B cell (primary cell): ENCODE data around the gene AMMECR1. TPM values are rescaled to one million over a fixed set of nuclear protein-coding genes. Genes with fewer than 3 reads are reported as not detected.

Experiments
- ATAC-seq: fragments of 200-7000 bp; cut with Tn5 transposase; one replicate; pipeline ENCODE4 v1.10.0; 2021; ENCODE audit warnings: low read depth, mild to moderate bottlenecking, moderate number of reproducible peaks, moderate library complexity
- CTCF ChIA-PET: fragments of 350-600 bp; sonication (Branson Sonifier 250); formaldehyde crosslinking; loops from one replicate; lab custom pipeline; 2021; ENCODE audit warnings: antibody characterized with exemption, inconsistent platforms; lab: Charles Lee
- POLR2A ChIA-PET: fragments of 350-600 bp; sonication (Branson Sonifier 250); formaldehyde crosslinking; loops from one replicate; lab custom pipeline; 2021; ENCODE audit warnings: antibody characterized with exemption; lab: Charles Lee
- DNase-seq: peaks from one replicate; pipeline ENCODE4 v3.0.0; 2013
- H2AFZ ChIP-seq: 2 replicates; pipeline ENCODE4 v1.6.1; 2012; ENCODE audit warnings: mild to moderate bottlenecking, low read depth, low read length; ENCODE audit not compliant: insufficient read depth, poor library complexity, severe bottlenecking
- H3K27ac ChIP-seq, 2 donors: 1 replicate in 1 of 2; 2 replicates in 1 of 2; pipeline ENCODE4 v1.5.1; 2012 to 2013; ENCODE audit warnings: low read length in 2 of 2, mild to moderate bottlenecking in 2 of 2, moderate library complexity in 1 of 2
- H3K27me3 ChIP-seq, 4 experiments: fragments of 200-600 bp in 1 of 4; sonication (generic) in 1 of 4; replicated peaks in 1 of 4; 1 replicate in 2 of 4; 2 replicates in 2 of 4; pipeline versions ENCODE4 v1.6.1 to v1.7.0; 2013 to 2016; ENCODE audit warnings: low read length in 3 of 4, mild to moderate bottlenecking in 2 of 4, mixed read lengths in 1 of 4, moderate library complexity in 1 of 4; ENCODE audit not compliant: insufficient read depth in 4 of 4, control insufficient read depth in 3 of 4; ENCODE audit errors: control extremely low read depth in 1 of 4
- H3K36me3 ChIP-seq, 2 experiments: replicated peaks in 1 of 2; 1 replicate in 1 of 2; 2 replicates in 1 of 2; pipeline versions ENCODE4 v1.6.1 to v1.7.1; 2013; ENCODE audit warnings: low read length in 1 of 2; ENCODE audit not compliant: insufficient read depth in 2 of 2, control insufficient read depth in 1 of 2; ENCODE audit errors: control extremely low read depth in 1 of 2, extremely low read depth in 1 of 2
- H3K4me1 ChIP-seq, 2 donors: fragments of 200-600 bp in 1 of 2; sonication (generic) in 1 of 2; 1 replicate in 1 of 2; 2 replicates in 1 of 2; pipeline versions ENCODE4 v1.5.1 to v1.6.1; 2013 to 2017; ENCODE audit warnings: low read length in 2 of 2; ENCODE audit not compliant: control insufficient read depth in 2 of 2, insufficient read depth in 2 of 2
- H3K4me2 ChIP-seq: replicated peaks from 2 replicates; pipeline ENCODE3; 2012; ENCODE audit warnings: mild to moderate bottlenecking, low read depth, low read length; ENCODE audit not compliant: poor library complexity, severe bottlenecking
- H3K4me3 ChIP-seq, 5 experiments: fragments of 200-600 bp in 1 of 5; sonication (generic) in 1 of 5; 1 replicate in 3 of 5; 2 replicates in 2 of 5; pipeline versions ENCODE4 v1.5.1 to v1.7.0; 2011 to 2016; ENCODE audit warnings: low read length in 4 of 5, mild to moderate bottlenecking in 4 of 5, low read depth in 2 of 5, control low read depth in 1 of 5, moderate library complexity in 1 of 5; ENCODE audit not compliant: insufficient read depth in 1 of 5; ENCODE audit errors: control extremely low read depth in 1 of 5, extremely low read depth in 1 of 5
- H3K79me2 ChIP-seq: fragments of 200-600 bp; sonication (generic); one replicate; pipeline ENCODE4 v1.6.0; 2016; ENCODE audit warnings: low read length; ENCODE audit not compliant: control insufficient read depth, insufficient read depth
- H3K9ac ChIP-seq: fragments of 200-600 bp; sonication (generic); 2 replicates; pipeline ENCODE4 v1.6.1; 2017; ENCODE audit warnings: mild to moderate bottlenecking, low read length, moderate library complexity
- H3K9me3 ChIP-seq, 3 donors: one replicate each; pipeline versions ENCODE4 v1.6.1 to v1.7.1; 2013; ENCODE audit warnings: low read length in 2 of 3; ENCODE audit not compliant: control insufficient read depth in 2 of 3, insufficient read depth in 1 of 3; ENCODE audit errors: control extremely low read depth in 1 of 3
- H4K20me1 ChIP-seq: 2 replicates; pipeline ENCODE4 v1.6.0; 2012; ENCODE audit warnings: mild to moderate bottlenecking, low read length; ENCODE audit not compliant: insufficient read depth, control insufficient read depth, poor library complexity, severe bottlenecking
- H3K27ac Mint-ChIP-seq: one replicate; pipeline ENCODE4 v1.8.0; 2021; ENCODE audit warnings: mixed read lengths
- H3K27me3 Mint-ChIP-seq: one replicate; pipeline ENCODE4 v1.8.0; 2021; ENCODE audit warnings: mixed read lengths
- H3K4me1 Mint-ChIP-seq: one replicate; pipeline ENCODE4 v1.8.0; 2021; ENCODE audit warnings: mixed read lengths
- H3K4me3 Mint-ChIP-seq: one replicate; pipeline ENCODE4 v1.8.0; 2021; ENCODE audit warnings: mixed read lengths
- H3K9me3 Mint-ChIP-seq: one replicate; pipeline ENCODE4 v1.8.0; 2022; ENCODE audit warnings: mixed read lengths; ENCODE audit not compliant: insufficient read depth
- CTCF ChIP-seq: fragments of 200-600 bp; IDR thresholded peaks from one replicate; pipeline ENCODE4 v1.8.0; 2022; ENCODE audit warnings: antibody characterized with exemption, mild to moderate bottlenecking
- EZH2 ChIP-seq: IDR thresholded peaks from 2 replicates; pipeline ENCODE4 v1.6.1; 2012; ENCODE audit warnings: borderline replicate concordance, low read depth, mild to moderate bottlenecking, moderate library complexity, low read length; ENCODE audit not compliant: insufficient read depth, poor library complexity, severe bottlenecking
- WGBS: methylation state at CpG from one replicate; pipeline ENCODE4 v1.1.5; 2013; ENCODE audit warnings: missing lambda C conversion rate; ENCODE audit not compliant: insufficient coverage; 5-methylcytosine and 5-hydroxymethylcytosine counted together
- intact Hi-C: fragments of 100-400 bp; cut with micrococcal nuclease; formaldehyde crosslinking; loops from one replicate; pipeline ENCODE4 v1.10.0; 2022
- polyA plus RNA-seq: library from polyadenylated mRNA; depleted of rRNA; stranded (reverse); fragments of >200 nt; gene quantifications from 2 replicates; pipeline ENCODE4 v1.2.3, GENCODE V29; 2012
- total RNA-seq, 2 donors: library from RNA; stranded (reverse); fragments of 120-200 nt in 1 of 2; gene quantifications; 1 replicate in 1 of 2; 2 replicates in 1 of 2; pipeline versions ENCODE4 v1.2.3 to v1.2.4, GENCODE V29; 2013 to 2022

The AMMECR1 gene
- total and polyA plus RNA-seq, 2 donors (not counting 1 experiment from before 2014, with no cell fraction given): 5.7 to 12.7 TPM

GRCh38 chrX:110267874-110268273 is 50.0 kb downstream of the AMMECR1 start:
- Mint-ChIP-seq H3K4me3 (no peak overlapping the region), H3K27ac (no peak overlapping the region), H3K27me3 (no peaks in the 10 kb centered on the region), H3K9me3 (no peaks in the 10 kb centered on the region), H3K4me1 (peaks cover 29% of the 10 kb centered on the region)
- no peak for ATAC-seq
- intact Hi-C loops: no loop called here
- H3K36me3 ChIP-seq: no peaks in the 10 kb centered on the region
- CTCF ChIA-PET: no interaction called here
- no CpG with 5 or more reads among the region's 2 CpGs for WGBS
- DNase-seq: no peak
- H3K27ac ChIP-seq: no peak overlapping the region
- no peaks in the 10 kb centered on the region for H3K79me2 ChIP-seq
- TF ChIP-seq EZH2 (no peak), CTCF (no peak)
- POLR2A ChIA-PET: no interaction called here
- H3K4me1 ChIP-seq: peaks cover 0 to 3% of the 10 kb centered on the region in 2 donors
- no peak overlapping the region for H3K9ac ChIP-seq
- no peak overlapping the region for H3K4me2 ChIP-seq
- H4K20me1 ChIP-seq: no peaks in the 10 kb centered on the region
- no peak overlapping the region for H3K4me3 ChIP-seq
- H2AFZ ChIP-seq: no peak overlapping the region
- no peaks in the 10 kb centered on the region for H3K9me3 ChIP-seq
- H3K27me3 ChIP-seq: no peaks in the 10 kb centered on the region

GRCh38 chrX:110265661-110266060 is 52.2 kb downstream of the AMMECR1 start:
- H3K27ac ChIP-seq: no peak overlapping the region
- H3K4me3 Mint-ChIP-seq: no peak overlapping the region
- H3K9ac ChIP-seq: no peak overlapping the region
- no peaks in the 10 kb centered on the region for H3K79me2 ChIP-seq
- no peaks in the 10 kb centered on the region for H3K27me3 Mint-ChIP-seq
- peaks cover 0 to 3% of the 10 kb centered on the region in 2 donors for H3K4me1 ChIP-seq
- POLR2A ChIA-PET: no interaction called here
- DNase-seq (no peak), ATAC-seq (no peak)
- no peaks in the 10 kb centered on the region for H4K20me1 ChIP-seq
- H2AFZ ChIP-seq: no peak overlapping the region
- no peaks in the 10 kb centered on the region for H3K36me3 ChIP-seq
- no peaks in the 10 kb centered on the region for H3K27me3 ChIP-seq
- no peaks in the 10 kb centered on the region for H3K9me3 ChIP-seq
- H3K4me2 ChIP-seq: no peak overlapping the region
- intact Hi-C loops: no loop called here
- CTCF ChIA-PET: no interaction called here
- TF ChIP-seq EZH2 (no peak), CTCF (no peak)
- H3K9me3 Mint-ChIP-seq: no peaks in the 10 kb centered on the region
- H3K4me3 ChIP-seq: no peak overlapping the region
- peaks cover 23% of the 10 kb centered on the region for H3K4me1 Mint-ChIP-seq
- H3K27ac Mint-ChIP-seq: no peak overlapping the region
